GM12865 (cell line): Measurements from ENCODE around the gene KATNIP.

ENCODE experiments used
- DNase-seq: peaks from one replicate; pipeline ENCODE4 v3.0.0; 2010; ENCODE audit warnings: low read depth
- H3K4me3 ChIP-seq: 2 replicates; pipeline ENCODE4 v1.5.1; 2011; ENCODE audit warnings: mild to moderate bottlenecking, low read depth, low read length, control low read depth
- TF ChIP-seq, protein P1 (sequence below): IDR thresholded peaks from 2 replicates; pipeline ENCODE4 v1.5.1; 2011; ENCODE audit warnings: low read length, control low read depth, low read depth, inconsistent platforms; ENCODE audit not compliant: insufficient read depth; ENCODE audit errors: missing control alignments

Gene KATNIP

GRCh38 chr16:27522173-27522707 is 27.7 kb upstream of the KATNIP start:
- TF ChIP-seq, protein P1, sequence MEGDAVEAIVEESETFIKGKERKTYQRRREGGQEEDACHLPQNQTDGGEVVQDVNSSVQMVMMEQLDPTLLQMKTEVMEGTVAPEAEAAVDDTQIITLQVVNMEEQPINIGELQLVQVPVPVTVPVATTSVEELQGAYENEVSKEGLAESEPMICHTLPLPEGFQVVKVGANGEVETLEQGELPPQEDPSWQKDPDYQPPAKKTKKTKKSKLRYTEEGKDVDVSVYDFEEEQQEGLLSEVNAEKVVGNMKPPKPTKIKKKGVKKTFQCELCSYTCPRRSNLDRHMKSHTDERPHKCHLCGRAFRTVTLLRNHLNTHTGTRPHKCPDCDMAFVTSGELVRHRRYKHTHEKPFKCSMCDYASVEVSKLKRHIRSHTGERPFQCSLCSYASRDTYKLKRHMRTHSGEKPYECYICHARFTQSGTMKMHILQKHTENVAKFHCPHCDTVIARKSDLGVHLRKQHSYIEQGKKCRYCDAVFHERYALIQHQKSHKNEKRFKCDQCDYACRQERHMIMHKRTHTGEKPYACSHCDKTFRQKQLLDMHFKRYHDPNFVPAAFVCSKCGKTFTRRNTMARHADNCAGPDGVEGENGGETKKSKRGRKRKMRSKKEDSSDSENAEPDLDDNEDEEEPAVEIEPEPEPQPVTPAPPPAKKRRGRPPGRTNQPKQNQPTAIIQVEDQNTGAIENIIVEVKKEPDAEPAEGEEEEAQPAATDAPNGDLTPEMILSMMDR = no peak
- H3K4me3 ChIP-seq = no peak overlapping the region
- no peak for DNase-seq

DNA sequence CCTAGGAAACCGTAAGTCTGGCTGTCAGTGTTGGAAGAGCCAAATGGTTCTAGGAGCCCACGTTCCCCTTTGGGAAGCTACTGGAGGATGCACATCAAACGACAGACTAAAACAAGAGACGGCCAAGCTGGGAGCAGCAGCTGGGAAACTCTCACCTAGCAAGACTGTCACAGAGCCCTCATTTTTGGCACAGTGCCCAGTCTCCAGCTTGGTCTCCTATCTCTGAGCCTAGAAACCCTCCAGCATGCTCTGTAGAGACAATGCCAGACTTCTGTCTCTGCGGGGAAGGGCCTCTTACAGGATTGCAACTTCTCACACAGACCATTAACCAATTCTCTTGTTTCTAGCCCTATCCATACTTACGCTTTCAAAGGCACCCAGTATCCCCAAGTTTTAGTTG is 23.8 kb upstream of the KATNIP start:
- DNase-seq = no peak
- H3K4me3 ChIP-seq = no peak overlapping the region
- TF ChIP-seq, protein P1 = no peak

- no peak for DNase-seq
- TF ChIP-seq, protein P1 = no peak
- no peak overlapping the region for H3K4me3 ChIP-seq
These were observed 21.6 kb upstream of the KATNIP start for GRCh38 chr16:27528294-27528693.

GRCh38 chr16:27529962-27530361 is 20.0 kb upstream of the KATNIP start:
- DNase-seq = no peak
- TF ChIP-seq, protein P1 = no peak
- H3K4me3 ChIP-seq = no peak overlapping the region

GRCh38 chr16:27531186-27531585 is 18.8 kb upstream of the KATNIP start:
- TF ChIP-seq, protein P1 = no peak
- H3K4me3 ChIP-seq = no peak overlapping the region
- no peak for DNase-seq

GRCh38 chr16:27531826-27532800 is 17.8 kb upstream of the KATNIP start:
- TF ChIP-seq, protein P1 = no peak
- H3K4me3 ChIP-seq = no peak overlapping the region
- peak; percentile 24 for DNase-seq

DNA sequence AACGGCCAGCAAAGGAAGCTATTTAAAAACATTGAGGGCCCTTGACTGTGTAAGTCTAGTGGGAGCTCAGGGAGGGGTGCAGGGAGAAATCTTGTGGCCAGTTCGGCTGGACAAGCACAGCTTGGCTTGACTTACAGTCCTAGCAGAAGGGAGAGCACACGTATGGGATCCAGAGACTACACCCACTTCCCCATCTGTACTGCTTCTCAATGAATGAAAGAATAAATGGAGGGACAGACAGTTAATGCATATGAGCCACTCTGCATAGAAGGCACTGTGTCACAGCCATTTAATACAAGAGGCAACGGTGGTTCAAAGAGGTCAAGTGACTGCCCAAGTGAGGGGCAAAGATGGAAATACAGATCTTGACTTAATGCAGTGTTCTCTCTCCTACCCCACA is 15.7 kb upstream of the KATNIP start:
- no peak for DNase-seq
- H3K4me3 ChIP-seq = no peak overlapping the region
- TF ChIP-seq, protein P1 = no peak
